Measurements from ENCODE around the gene MLLT3. TPM values are rescaled to one million over a fixed set of nuclear protein-coding genes. Genes with fewer than 3 reads are reported as not detected.

Gene MLLT3
- total and polyA plus RNA-seq, 2 donors (not counting 3 experiments of a cell fraction or from before 2014, with no cell fraction given): 6.1 to 10.0 TPM

- H3K4me3 ChIP-seq (replicated peaks in 1 of 3; ENCODE audit: insufficient read depth in 1 of 3, low read depth in 1 of 3, low read length in 3 of 3): no peak overlapping the region
- CTCF ChIA-PET: no interaction called here
- FAIRE-seq: no peak
- no peaks in the 10 kb centered on the region for H3K9me3 ChIP-seq (replicated peaks; ENCODE audit: control insufficient read depth, insufficient read depth, low read length)
- H3K9ac ChIP-seq (replicated peaks; ENCODE audit: extremely low read depth, insufficient read depth, low read length): no peak overlapping the region
- no peak for DNase-seq (ENCODE audit: low read depth, low spot score)
- TF ChIP-seq POLR2A (IDR thresholded peaks at IDR 0.05; ENCODE audit: low read depth, low read length) (no peak), JUN (IDR thresholded peaks at IDR 0.05; ENCODE audit: borderline replicate concordance, insufficient read depth, insufficient read length, low read depth) (no peak), FOS (IDR thresholded peaks at IDR 0.05; ENCODE audit: borderline replicate concordance, insufficient read depth, low read length) (no peak), EZH2 (IDR thresholded peaks at IDR 0.05; ENCODE audit: borderline replicate concordance, low read depth, low read length, severe bottlenecking) (no peak), MYC (IDR thresholded peaks at IDR 0.05; ENCODE audit: low read depth, low read length) (no peak), POLR2AphosphoS5 (IDR thresholded peaks at IDR 0.05; ENCODE audit: insufficient read depth, low read depth, low read length) (no peak), CTCF (IDR thresholded peaks at IDR 0.05; ENCODE audit: extremely low read depth in 1 of 2, insufficient read depth in 1 of 2, low read depth in 1 of 2, low read length in 2 of 2) (no peak), MAX (IDR thresholded peaks at IDR 0.05; ENCODE audit: insufficient read depth, insufficient read length) (no peak), GATA2 (IDR thresholded peaks at IDR 0.05; ENCODE audit: insufficient read depth, insufficient read length, low read depth, low read length) (no peak)
- POLR2A ChIA-PET: no interaction called here
- no TSS peak for BruUV-seq (replicated peaks)
- H3K4me2 ChIP-seq (ENCODE audit: insufficient read depth, low read length): no peak overlapping the region
- H3K4me1 ChIP-seq (ENCODE audit: control insufficient read depth, extremely low read depth, insufficient read depth, low read length): no peaks in the 10 kb centered on the region
- H3K27me3 ChIP-seq (ENCODE audit: control insufficient read depth in 2 of 2, insufficient read depth in 2 of 2, low read length in 2 of 2): peaks cover 2 to 3% of the 10 kb centered on the region in 2 experiments
- no peak overlapping the region for H3K27ac ChIP-seq (ENCODE audit: insufficient read depth, low read depth, low read length)
- H2AFZ ChIP-seq (ENCODE audit: low read depth, low read length): no peak overlapping the region
- no peaks in the 10 kb centered on the region for H3K9me1 ChIP-seq (replicated peaks; ENCODE audit: control insufficient read depth, extremely low read depth, insufficient read depth, low read length)
- intact Hi-C loops (cut with micrococcal nuclease): no loop called here
- no peaks in the 10 kb centered on the region for H4K20me1 ChIP-seq (replicated peaks; ENCODE audit: control insufficient read depth, extremely low read depth, insufficient read depth, low read length)
- no peaks in the 10 kb centered on the region for H3K36me3 ChIP-seq (ENCODE audit: control insufficient read depth in 2 of 2, extremely low read depth in 1 of 2, insufficient read depth in 2 of 2, low read length in 2 of 2)
- H3K79me2 ChIP-seq (ENCODE audit: control insufficient read depth, insufficient read depth, low read length): no peaks in the 10 kb centered on the region
- dilution Hi-C loops (cut with MboI; ENCODE audit: extremely low pct_ligation_motif_present, low sequenced_read_pairs): no loop called here
Measured at GRCh38 chr9:20477940-20478620, 144.2 kb downstream of the MLLT3 start.

All from endothelial cell of umbilical vein (primary cell).